GM19455 (cell line): ENCODE results near the gene ROPN1L.
"Not testable (repeated sequence)": the region's sequence is repeated elsewhere in the genome, so short reads cannot be mapped to it uniquely, and the experiment has no call there.

Experiments used
- ATAC-seq: cut with Tn5 transposase; IDR thresholded peaks from one replicate; pipeline ENCODE4 v1.9.1; 2021; ENCODE audit not compliant: unreplicated experiment

The ROPN1L gene

GRCh38 chr5:10477943-10478342 is 36.3 kb downstream of the ROPN1L start:
- no peak for ATAC-seq

GRCh38 chr5:10478436-10478835 is 36.8 kb downstream of the ROPN1L start:
- ATAC-seq = no peak

- ATAC-seq = no peak
Measured at GRCh38 chr5:10479154-10479721, 37.6 kb downstream of the ROPN1L start.

GRCh38 chr5:10480237-10480985 is 38.7 kb downstream of the ROPN1L start:
- no peak for ATAC-seq

GRCh38 chr5:10481241-10481935 is 39.7 kb downstream of the ROPN1L start:
- ATAC-seq = no peak

- ATAC-seq = no peak
Measured at GRCh38 chr5:10482791-10483530, 41.3 kb downstream of the ROPN1L start.

- no peak for ATAC-seq
Measured at GRCh38 chr5:10484774-10485141, 43.1 kb downstream of the ROPN1L start.

GRCh38 chr5:10485142-10485795 is 43.6 kb downstream of the ROPN1L start:
- ATAC-seq = no peak

GRCh38 chr5:10485897-10486296 is 44.2 kb downstream of the ROPN1L start:
- ATAC-seq = no peak

- ATAC-seq = no peak
Measured at GRCh38 chr5:10486511-10487344, 45.0 kb downstream of the ROPN1L start.

- no peak for ATAC-seq
Measured at GRCh38 chr5:10488144-10488543, 46.5 kb downstream of the ROPN1L start.

GRCh38 chr5:10489810-10490426 is 48.2 kb downstream of the ROPN1L start:
- peak; percentile 79 for ATAC-seq

GRCh38 chr5:10490927-10491672 is 49.4 kb downstream of the ROPN1L start:
- ATAC-seq = no peak

GRCh38 chr5:10491673-10492026 is 50.0 kb downstream of the ROPN1L start:
- no peak for ATAC-seq

GRCh38 chr5:10493884-10494283 is 52.2 kb downstream of the ROPN1L start:
- ATAC-seq = no peak

- not testable (repeated sequence) for ATAC-seq
Measured at GRCh38 chr5:10494497-10494896, 52.8 kb downstream of the ROPN1L start.

GRCh38 chr5:10497554-10497953 is 55.9 kb downstream of the ROPN1L start:
- ATAC-seq = no peak

- no peak for ATAC-seq
Measured at GRCh38 chr5:10498350-10498749, 56.7 kb downstream of the ROPN1L start.

GRCh38 chr5:10499066-10499465 is 57.4 kb downstream of the ROPN1L start:
- ATAC-seq = no peak
